ENCODE measurements around the gene PZP. TPM values are rescaled to one million over a fixed set of nuclear protein-coding genes. Genes with fewer than 3 reads are reported as not detected.

The PZP gene
- total RNA-seq (2011; cell fraction: chromatin; rRNA removed; ENCODE audit: low replicate concordance), result not detected in 2 replicates
- not detected in 2 replicates for total RNA-seq (2011; cell fraction: nucleolus; rRNA removed)
- not detected in 2 replicates for total RNA-seq (2011; cell fraction: nucleoplasm; rRNA removed)
- total RNA-seq (2014; rRNA removed) (not detected in 2 replicates), total RNA-seq (2014; rRNA removed; fragmentation: Illumina TruSeq; extraction: Trizol) (not detected in 2 replicates), total RNA-seq (2015; rRNA removed; fragmentation: Illumina TruSeq; extraction: Trizol) (not detected in 2 replicates), total RNA-seq (2021) (not detected in 2 replicates), polyA plus RNA-seq (2011; rRNA removed) (not detected in 2 replicates), polyA plus RNA-seq (2014; fragmentation: Illumina TruSeq; extraction: Trizol) (not detected in 2 replicates), polyA plus RNA-seq (2014; fragmentation: Nextera tagmentation; extraction: Ambion mirVana) (under 1 TPM in 1 of 2 experiments, not detected in 1; 0.01 TPM), polyA plus RNA-seq (2014; rRNA removed) (not detected in 2 replicates), polyA minus RNA-seq (2011; rRNA and poly(A)+ RNA removed) (not detected in 2 replicates), Bru-seq, nascent RNA (not detected), BruChase-seq, experiment 1, labeled RNA remaining after a 2-hour chase (percentile 4 among the genes with signal in this experiment), BruChase-seq, experiment 2, labeled RNA remaining after a 6-hour chase (percentile 2 among the genes with signal in this experiment)
- polyA plus RNA-seq (2011; cell fraction: cytosol; rRNA removed), result not detected in 2 replicates
- not detected in 2 replicates for polyA plus RNA-seq (2011; cell fraction: nucleus; rRNA removed)
- not detected in 2 replicates for polyA plus RNA-seq (2012)
- not detected in 2 replicates for polyA minus RNA-seq (2011; cell fraction: cytosol; rRNA and poly(A)+ RNA removed)
- polyA minus RNA-seq (2011; cell fraction: nucleus; rRNA and poly(A)+ RNA removed), result not detected in 2 replicates
- long read RNA-seq, experiment 1, result 0 reads
- long read RNA-seq, experiment 2, result 0 reads
- long read RNA-seq, experiment 3, result 0 reads

DNA sequence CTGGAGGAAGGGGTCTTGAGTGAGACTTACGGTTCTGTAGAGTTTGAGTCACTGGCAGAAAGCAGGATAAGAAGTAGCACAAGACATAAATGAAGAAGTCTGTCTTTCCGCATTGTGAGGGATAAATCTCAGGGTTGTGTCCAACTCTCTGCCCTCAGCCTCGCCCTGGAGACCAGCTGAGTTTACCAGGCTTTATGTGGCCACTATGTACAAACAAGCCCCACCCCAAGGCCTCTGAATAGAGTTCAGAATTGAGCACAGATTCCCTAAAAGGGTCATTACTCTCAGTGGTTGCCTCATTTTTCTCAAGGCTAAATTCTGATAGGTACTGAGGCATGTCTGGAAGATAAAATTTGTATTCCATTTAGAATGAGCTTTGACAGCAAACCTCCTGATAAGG is at the start of gene PZP:
Gene PZP, minus strand, starts transcription at position 167 of the 400 bp plus-strand sequence. Its CDS starts 54 bp downstream, at position 113.
- DNase-seq (ENCODE audit: extremely low read depth in 1 of 4, low spot score in 3 of 4) (no peak), ATAC-seq (no peak), FAIRE-seq (no peak)
- no peak within 1 kb of the TSS for H3K27ac ChIP-seq (ENCODE audit: extremely low read depth, low read depth, low read length)
- no peaks in the 10 kb centered on the region for H4K20me1 ChIP-seq (replicated peaks; ENCODE audit: control insufficient read depth, insufficient read depth, low read length)
- H3K27me3 ChIP-seq (ENCODE audit: control insufficient read depth in 2 of 2, insufficient read depth in 2 of 2, low read length in 2 of 2), result peaks cover 0 to 4% of the 10 kb centered on the region in 2 experiments; a peak in 2 of 5 replicates
- POLR2A ChIA-PET, result interaction anchor here (0.5 kb wide), 1 partner anchor 987 kb away, joined by 4 read pairs; no protein-coding TSS in a partner anchor
- H3K9ac ChIP-seq (ENCODE audit: insufficient read depth in 1 of 2, low read depth in 2 of 2, low read length in 2 of 2), result no peak within 1 kb of the TSS
- no peaks in the 10 kb centered on the region for H3K9me1 ChIP-seq (ENCODE audit: control insufficient read depth, insufficient read depth, low read length)
- in situ Hi-C loops (cut with MboI) (no loop called here), intact Hi-C loops (cut with micrococcal nuclease) (no loop called here)
- TF ChIP-seq ZNF785 (CRISPR knock-in tag; IDR thresholded peaks at IDR 0.05) (no peak), ZNF41 (CRISPR knock-in tag; conservative IDR thresholded peaks at IDR 0.05) (no peak), CSDE1 (IDR thresholded peaks at IDR 0.05) (no peak), HDAC2 (IDR thresholded peaks at IDR 0.05) (no peak), PPARD (CRISPR knock-in tag; IDR thresholded peaks at IDR 0.05) (no peak), ZNF639 (CRISPR knock-in tag; conservative IDR thresholded peaks at IDR 0.05 in 1 of 2, IDR thresholded peaks at IDR 0.05 in 1 of 2) (no peak), NEUROD1 (IDR thresholded peaks at IDR 0.05; ENCODE audit: borderline replicate concordance, low read depth, low read length, partially characterized antibody) (no peak), RHOXF2B (CRISPR knock-in tag; conservative IDR thresholded peaks at IDR 0.05) (no peak)
- H3K36me3 ChIP-seq (ENCODE audit: control insufficient read depth, insufficient read depth, low read length), result no peaks in the 10 kb centered on the region
- CTCF ChIA-PET (ENCODE audit: low intra/inter-chr PET ratio), result no interaction called here
- no peak within 1 kb of the TSS for H2AFZ ChIP-seq (ENCODE audit: low read depth, low read length)
- H3K4me3 ChIP-seq, result no peak within 1 kb of the TSS
- H3K9me3 ChIP-seq (replicated peaks; ENCODE audit: control insufficient read depth, insufficient read depth, low read depth, low read length), result no peaks in the 10 kb centered on the region
- H3K79me2 ChIP-seq (ENCODE audit: control insufficient read depth, insufficient read depth, low read length), result no peaks in the 10 kb centered on the region
- no TSS peak for BruUV-seq (replicated peaks)
- no peaks in the 10 kb centered on the region for H3K4me1 ChIP-seq (replicated peaks in 1 of 2; ENCODE audit: control insufficient read depth in 2 of 2, insufficient read depth in 2 of 2, low read length in 2 of 2)
- WGBS (ENCODE audit: insufficient coverage, low coverage, missing lambda C conversion rate), result 0% methylated on average over 3 of the region's 3 CpGs
- H3K4me2 ChIP-seq (ENCODE audit: insufficient read depth, low read length), result no peak within 1 kb of the TSS
